ENCODE measurements around the gene C11orf58. TPM values are rescaled to one million over a fixed set of nuclear protein-coding genes. Genes with fewer than 3 reads are reported as not detected.
A peak's percentile ranks its signal among the peaks of the same experiment; 100 is the strongest.

Gene C11orf58
- polyA plus RNA-seq, 6 donors from 2014 or later = 174 to 230 (median 196) TPM

- Mint-ChIP-seq H3K27me3 (no peaks in the 10 kb centered on the region), H3K9me3 (no peaks in the 10 kb centered on the region), H3K4me3 (no peak overlapping the region), H3K36me3 (peaks cover 15 to 38% of the 10 kb centered on the region in 2 donors), H3K4me1 (peaks cover 14 to 27% (median 20%) of the 10 kb centered on the region in 3 donors), H3K27ac (no peak overlapping the region)
- ATAC-seq (ENCODE audit: low read depth in 2 of 2) (no peak), DNase-seq (no peak)
Measured at GRCh38 chr11:16749092-16749491, 10.6 kb downstream of the C11orf58 start.

- DNase-seq (no peak), ATAC-seq (ENCODE audit: low read depth in 2 of 2) (no peak)
- no peak overlapping the region for H3K4me3 Mint-ChIP-seq
- peaks cover 15 to 34% of the 10 kb centered on the region in 2 donors for H3K36me3 Mint-ChIP-seq
- H3K9me3 Mint-ChIP-seq = no peaks in the 10 kb centered on the region
- peaks cover 10 to 21% (median 14%) of the 10 kb centered on the region in 3 donors for H3K4me1 Mint-ChIP-seq
- no peak overlapping the region for H3K27ac Mint-ChIP-seq
- H3K27me3 Mint-ChIP-seq = no peaks in the 10 kb centered on the region
Measured at GRCh38 chr11:16749666-16750065, 11.2 kb downstream of the C11orf58 start.

- H3K9me3 Mint-ChIP-seq = no peaks in the 10 kb centered on the region
- H3K36me3 Mint-ChIP-seq = peaks cover 15 to 31% of the 10 kb centered on the region in 2 donors
- no peak overlapping the region for H3K27ac Mint-ChIP-seq
- H3K27me3 Mint-ChIP-seq = no peaks in the 10 kb centered on the region
- DNase-seq (no peak), ATAC-seq (ENCODE audit: low read depth in 2 of 2) (no peak)
- H3K4me1 Mint-ChIP-seq = peaks cover 8 to 18% (median 8%) of the 10 kb centered on the region in 3 donors
- H3K4me3 Mint-ChIP-seq = no peak overlapping the region
Measured at GRCh38 chr11:16750417-16750816, 12.0 kb downstream of the C11orf58 start.

- H3K4me1 Mint-ChIP-seq = peaks cover 4 to 18% (median 14%) of the 10 kb centered on the region in 3 donors
- ATAC-seq (ENCODE audit: low read depth in 2 of 2) = no peak
- DNase-seq = no peak
Measured at GRCh38 chr11:16758382-16759024, 20.1 kb downstream of the C11orf58 start.

GRCh38 chr11:16759857-16760508 is 21.5 kb downstream of the C11orf58 start:
- H3K4me1 Mint-ChIP-seq = peaks cover 4 to 18% (median 14%) of the 10 kb centered on the region in 3 donors
- peak overlapping the region in 1 of 8 donors; percentile 33 for H3K4me3 Mint-ChIP-seq
- H3K27me3 Mint-ChIP-seq = no peaks in the 10 kb centered on the region
- peaks cover 0 to 4% (median 2%) of the 10 kb centered on the region in 7 donors for H3K9me3 Mint-ChIP-seq
- DNase-seq (no peak), ATAC-seq (ENCODE audit: low read depth in 2 of 2) (peak in 1 of 2 donors; percentile 37)
- peaks cover 18 to 21% of the 10 kb centered on the region in 2 donors for H3K36me3 Mint-ChIP-seq
- peak overlapping the region in 5 of 6 donors; percentile 16 to 93 (median 73) for H3K27ac Mint-ChIP-seq

More at GRCh38 chr11:16758382-16759024, 20.1 kb downstream of the C11orf58 start:
- peak overlapping the region; percentile 24 to 65 (median 46) for H3K27ac Mint-ChIP-seq
- no peak overlapping the region for H3K4me3 Mint-ChIP-seq
- no peaks in the 10 kb centered on the region for H3K27me3 Mint-ChIP-seq
- peaks cover 18 to 29% of the 10 kb centered on the region in 2 donors for H3K36me3 Mint-ChIP-seq
- H3K9me3 Mint-ChIP-seq = peaks cover 0 to 4% (median 2%) of the 10 kb centered on the region in 7 donors

GRCh38 chr11:16763746-16764145 is 25.3 kb downstream of the C11orf58 start:
- Mint-ChIP-seq H3K9me3 (peaks cover 0 to 4% (median 0%) of the 10 kb centered on the region in 7 donors), H3K4me1 (peaks cover 4 to 18% (median 12%) of the 10 kb centered on the region in 3 donors), H3K36me3 (peaks cover 4 to 6% of the 10 kb centered on the region in 2 donors), H3K27ac (no peak overlapping the region), H3K27me3 (no peaks in the 10 kb centered on the region), H3K4me3 (no peak overlapping the region)
- no peak for ATAC-seq (ENCODE audit: low read depth in 2 of 2)
- DNase-seq = no peak

GRCh38 chr11:16764888-16765287 is 26.4 kb downstream of the C11orf58 start:
- H3K4me3 Mint-ChIP-seq = no peak overlapping the region
- H3K27me3 Mint-ChIP-seq = no peaks in the 10 kb centered on the region
- no peak overlapping the region for H3K27ac Mint-ChIP-seq
- no peaks in the 10 kb centered on the region for H3K9me3 Mint-ChIP-seq
- DNase-seq (no peak), ATAC-seq (ENCODE audit: low read depth in 2 of 2) (no peak)
- no peaks in the 10 kb centered on the region for H3K36me3 Mint-ChIP-seq
- peaks cover 2 to 9% (median 4%) of the 10 kb centered on the region in 3 donors for H3K4me1 Mint-ChIP-seq

- DNase-seq (no peak), ATAC-seq (ENCODE audit: low read depth in 2 of 2) (no peak)
- H3K4me1 Mint-ChIP-seq = peaks cover 0 to 5% (median 0%) of the 10 kb centered on the region in 3 donors
- no peak overlapping the region for H3K4me3 Mint-ChIP-seq
- peaks cover 0 to 6% (median 0%) of the 10 kb centered on the region in 3 donors for H3K27me3 Mint-ChIP-seq
- H3K9me3 Mint-ChIP-seq = no peaks in the 10 kb centered on the region
- H3K36me3 Mint-ChIP-seq = no peaks in the 10 kb centered on the region
- H3K27ac Mint-ChIP-seq = no peak overlapping the region
Measured at GRCh38 chr11:16767137-16767536, 28.7 kb downstream of the C11orf58 start.

- no peak for ATAC-seq (ENCODE audit: low read depth in 2 of 2)
- Mint-ChIP-seq H3K36me3 (no peaks in the 10 kb centered on the region), H3K27me3 (peaks cover 0 to 8% (median 0%) of the 10 kb centered on the region in 3 donors), H3K4me3 (no peak overlapping the region), H3K9me3 (no peaks in the 10 kb centered on the region), H3K4me1 (no peaks in the 10 kb centered on the region), H3K27ac (no peak overlapping the region)
- no peak for DNase-seq
Measured at GRCh38 chr11:16767957-16768356, 29.5 kb downstream of the C11orf58 start.

- H3K4me3 Mint-ChIP-seq = no peak overlapping the region
- no peaks in the 10 kb centered on the region for H3K36me3 Mint-ChIP-seq
- H3K27me3 Mint-ChIP-seq = peaks cover 0 to 14% (median 0%) of the 10 kb centered on the region in 3 donors
- H3K9me3 Mint-ChIP-seq = no peaks in the 10 kb centered on the region
- no peaks in the 10 kb centered on the region for H3K4me1 Mint-ChIP-seq
- DNase-seq (no peak), ATAC-seq (ENCODE audit: low read depth in 2 of 2) (no peak)
- no peak overlapping the region for H3K27ac Mint-ChIP-seq
Measured at GRCh38 chr11:16769386-16769785, 30.9 kb downstream of the C11orf58 start.

- Mint-ChIP-seq H3K27ac (no peak overlapping the region), H3K4me3 (no peak overlapping the region), H3K9me3 (no peaks in the 10 kb centered on the region), H3K27me3 (peaks cover 0 to 14% (median 0%) of the 10 kb centered on the region in 3 donors), H3K4me1 (no peaks in the 10 kb centered on the region), H3K36me3 (no peaks in the 10 kb centered on the region)
- ATAC-seq (ENCODE audit: low read depth in 2 of 2) (no peak), DNase-seq (no peak)
Measured at GRCh38 chr11:16770016-16770415, 31.6 kb downstream of the C11orf58 start.

- H3K4me1 Mint-ChIP-seq = no peaks in the 10 kb centered on the region
- no peaks in the 10 kb centered on the region for H3K9me3 Mint-ChIP-seq
- ATAC-seq (ENCODE audit: low read depth in 2 of 2) = no peak
- H3K4me3 Mint-ChIP-seq = no peak overlapping the region
- peaks cover 0 to 14% (median 0%) of the 10 kb centered on the region in 3 donors for H3K27me3 Mint-ChIP-seq
- no peak overlapping the region for H3K27ac Mint-ChIP-seq
- no peaks in the 10 kb centered on the region for H3K36me3 Mint-ChIP-seq
- no peak for DNase-seq
Measured at GRCh38 chr11:16771350-16772140, 33.1 kb downstream of the C11orf58 start.

- Mint-ChIP-seq H3K27ac (peak overlapping the region in 1 of 6 donors; percentile 8), H3K27me3 (peaks cover 0 to 14% (median 0%) of the 10 kb centered on the region in 3 donors), H3K9me3 (no peaks in the 10 kb centered on the region), H3K4me1 (no peaks in the 10 kb centered on the region), H3K4me3 (no peak overlapping the region), H3K36me3 (no peaks in the 10 kb centered on the region)
- ATAC-seq (ENCODE audit: low read depth in 2 of 2) (no peak), DNase-seq (no peak)
Measured at GRCh38 chr11:16772141-16772512, 33.7 kb downstream of the C11orf58 start.
